Putamen (tissue), 1 donor: Measurements from ENCODE around the gene MRPS26.
"Not testable (repeated sequence)": the region's sequence is repeated elsewhere in the genome, so short reads cannot be mapped to it uniquely, and the experiment has no call there.

ENCODE experiments used
- DNase-seq: peaks from one replicate; pipeline ENCODE4 v3.0.0-alpha.2; 2016; ENCODE audit warnings: low spot score

The MRPS26 gene

GRCh38 chr20:3074812-3075211 is 29.0 kb downstream of the MRPS26 start:
- no peak for DNase-seq

GRCh38 chr20:3075315-3075714 is 29.5 kb downstream of the MRPS26 start:
- DNase-seq, result not testable (repeated sequence)

- no peak for DNase-seq
Measured at GRCh38 chr20:3077618-3078134, 31.8 kb downstream of the MRPS26 start.

- DNase-seq, result no peak
Measured at GRCh38 chr20:3080939-3081388, 35.1 kb downstream of the MRPS26 start.

GRCh38 chr20:3081641-3082040 is 35.8 kb downstream of the MRPS26 start:
- DNase-seq, result no peak

- DNase-seq, result no peak
Measured at GRCh38 chr20:3082306-3082951, 36.6 kb downstream of the MRPS26 start.

- DNase-seq, result no peak
Measured at GRCh38 chr20:3082955-3083952, 37.4 kb downstream of the MRPS26 start.

- no peak for DNase-seq
Measured at GRCh38 chr20:3084283-3084985, 38.6 kb downstream of the MRPS26 start, which contains the start of gene AVP. AVP (minus strand) TSS chr20:3084724; CDS start chr20:3084674, 50 bp downstream.

GRCh38 chr20:3084986-3085360 is 39.1 kb downstream of the MRPS26 start:
- DNase-seq, result no peak

- no peak for DNase-seq
Measured at GRCh38 chr20:3085571-3086072, 39.8 kb downstream of the MRPS26 start.

GRCh38 chr20:3088031-3088430 is 42.2 kb downstream of the MRPS26 start:
- DNase-seq, result no peak

GRCh38 chr20:3090565-3090964 is 44.7 kb downstream of the MRPS26 start:
- DNase-seq, result no peak

GRCh38 chr20:3092611-3093379 is 46.9 kb downstream of the MRPS26 start:
- DNase-seq, result no peak

- no peak for DNase-seq
Measured at GRCh38 chr20:3093861-3094361, 48.1 kb downstream of the MRPS26 start.

GRCh38 chr20:3094848-3095629 is 49.2 kb downstream of the MRPS26 start:
- no peak for DNase-seq
